ENCODE measurements around the gene SQOR. TPM values are rescaled to one million over a fixed set of nuclear protein-coding genes. Genes with fewer than 3 reads are reported as not detected.
"Not testable (repeated sequence)": the region's sequence is repeated elsewhere in the genome, so short reads cannot be mapped to it uniquely, and the experiment has no call there.

SQOR gene
- total RNA-seq, 1 experiment from 2014 or later: 15.0 TPM

DNA sequence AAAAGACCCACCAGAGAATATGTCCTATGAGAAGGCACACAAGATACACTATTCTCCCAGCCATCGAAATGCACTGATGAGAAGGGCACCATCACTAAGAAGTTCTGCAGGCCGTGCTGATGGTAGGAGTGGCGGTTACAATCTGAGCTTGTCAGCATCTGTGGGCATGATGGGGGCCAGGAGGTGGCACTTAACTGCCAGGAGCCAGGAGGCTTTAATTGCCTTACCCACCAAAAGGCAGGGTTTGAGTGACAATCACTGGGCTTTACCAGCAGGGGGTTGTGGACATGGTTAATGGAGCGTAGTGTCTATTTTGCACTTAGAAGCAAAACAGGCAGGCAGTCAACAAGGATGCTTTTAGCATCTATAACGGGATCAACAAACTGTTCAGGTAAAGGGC lies 16.0 kb upstream of the SQOR start:
- in situ Hi-C loops (cut with HindIII; ENCODE audit: low pct_unique_long_range_greater_than_20kb, low sequenced_read_pairs): no loop called here
- DNase-seq (ENCODE audit: low read depth, low spot score): no peak

- in situ Hi-C loops (cut with HindIII; ENCODE audit: low pct_unique_long_range_greater_than_20kb, low sequenced_read_pairs): no loop called here
- DNase-seq (ENCODE audit: low read depth, low spot score): no peak
Observed at GRCh38 chr15:45628136-45628535, 6.7 kb upstream of the SQOR start.

- no peak for DNase-seq (ENCODE audit: low read depth, low spot score)
- in situ Hi-C loops (cut with HindIII; ENCODE audit: low pct_unique_long_range_greater_than_20kb, low sequenced_read_pairs): no loop called here
Observed at GRCh38 chr15:45630917-45631691, 3.7 kb upstream of the SQOR start.

DNA sequence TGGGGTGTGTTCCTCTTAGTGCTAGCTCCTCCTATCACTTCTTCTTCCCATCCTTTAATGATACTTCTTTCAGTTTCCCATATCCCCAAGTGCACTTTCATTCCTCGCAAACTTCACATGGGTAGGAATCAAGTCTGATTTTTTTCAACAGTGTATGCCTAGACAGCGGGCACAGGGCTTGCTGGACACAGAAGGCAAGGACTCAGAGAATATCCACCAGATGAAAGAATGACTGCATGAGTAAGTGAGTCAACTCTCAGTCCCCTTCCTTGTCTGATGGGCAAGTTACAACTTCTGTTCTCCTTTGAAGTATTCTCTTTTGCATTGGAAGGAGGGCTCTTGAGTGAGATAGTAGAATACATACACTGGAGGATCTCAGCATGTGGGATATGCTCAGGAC lies 3.1 kb upstream of the SQOR start:
- DNase-seq (ENCODE audit: low read depth, low spot score): no peak
- in situ Hi-C loops (cut with HindIII; ENCODE audit: low pct_unique_long_range_greater_than_20kb, low sequenced_read_pairs): no loop called here

DNA sequence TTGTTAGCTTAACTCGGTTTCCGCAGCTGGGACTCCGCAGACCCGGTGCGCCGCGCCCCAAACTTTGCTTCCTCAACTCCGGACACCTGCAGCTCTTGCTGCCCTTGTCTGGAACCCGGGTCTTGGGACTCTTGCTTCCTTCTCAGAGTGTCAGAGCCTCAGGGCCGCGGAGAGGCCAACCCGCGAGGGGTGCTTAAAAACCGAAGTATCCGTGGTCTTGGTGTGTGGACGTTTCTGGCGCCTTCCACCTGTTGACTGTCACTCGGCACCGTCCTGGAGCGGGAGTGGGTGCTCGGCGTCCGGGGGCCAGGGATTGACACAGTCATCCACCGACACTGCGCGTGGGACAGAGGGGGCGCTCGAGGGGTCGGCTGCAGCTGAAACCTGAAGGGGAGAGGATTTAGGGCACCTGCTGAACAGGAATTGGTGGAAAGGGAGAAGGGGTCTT lies 386 bp downstream of the SQOR start:
- no peak for DNase-seq (ENCODE audit: low read depth, low spot score)
- in situ Hi-C loops (cut with HindIII; ENCODE audit: low pct_unique_long_range_greater_than_20kb, low sequenced_read_pairs): no loop called here

GRCh38 chr15:45635763-45636292 lies 999 bp downstream of the SQOR start:
- DNase-seq (ENCODE audit: low read depth, low spot score): no peak
- in situ Hi-C loops (cut with HindIII; ENCODE audit: low pct_unique_long_range_greater_than_20kb, low sequenced_read_pairs): no loop called here

GRCh38 chr15:45637141-45637540 lies 2.3 kb downstream of the SQOR start:
- no peak for DNase-seq (ENCODE audit: low read depth, low spot score)
- in situ Hi-C loops (cut with HindIII; ENCODE audit: low pct_unique_long_range_greater_than_20kb, low sequenced_read_pairs): no loop called here

DNA sequence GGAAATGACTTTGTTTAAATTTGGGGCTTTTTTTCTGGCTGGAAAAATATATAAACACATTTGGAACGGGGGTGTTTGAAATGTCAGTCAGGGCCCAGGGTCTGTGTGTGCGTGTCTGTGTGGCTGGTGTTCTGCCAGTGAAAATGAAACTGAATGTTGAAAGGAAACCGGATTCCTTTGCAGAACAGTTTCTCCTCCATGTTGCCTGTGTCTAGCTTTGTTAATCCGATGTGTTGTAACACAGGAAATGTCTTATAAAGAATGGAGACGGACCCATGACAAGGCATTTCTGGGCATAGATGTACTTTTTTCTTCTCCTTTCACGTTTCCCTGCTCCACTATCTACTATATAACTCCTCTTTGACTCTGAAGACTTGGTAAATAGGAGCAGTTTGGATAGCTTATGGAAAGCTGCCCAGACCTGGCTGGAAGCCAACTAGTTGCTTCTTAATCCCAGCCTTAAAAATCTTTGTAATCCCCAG lies 2.8 kb downstream of the SQOR start:
- in situ Hi-C loops (cut with HindIII; ENCODE audit: low pct_unique_long_range_greater_than_20kb, low sequenced_read_pairs): no loop called here
- peak; percentile 71 for DNase-seq (ENCODE audit: low read depth, low spot score)

- in situ Hi-C loops (cut with HindIII; ENCODE audit: low pct_unique_long_range_greater_than_20kb, low sequenced_read_pairs): no loop called here
- peak; percentile 79 for DNase-seq (ENCODE audit: low read depth, low spot score)
Observed at GRCh38 chr15:45640616-45641015, 5.8 kb downstream of the SQOR start.

GRCh38 chr15:45641374-45641781 lies 6.5 kb downstream of the SQOR start:
- DNase-seq (ENCODE audit: low read depth, low spot score): no peak
- in situ Hi-C loops (cut with HindIII; ENCODE audit: low pct_unique_long_range_greater_than_20kb, low sequenced_read_pairs): no loop called here

DNA sequence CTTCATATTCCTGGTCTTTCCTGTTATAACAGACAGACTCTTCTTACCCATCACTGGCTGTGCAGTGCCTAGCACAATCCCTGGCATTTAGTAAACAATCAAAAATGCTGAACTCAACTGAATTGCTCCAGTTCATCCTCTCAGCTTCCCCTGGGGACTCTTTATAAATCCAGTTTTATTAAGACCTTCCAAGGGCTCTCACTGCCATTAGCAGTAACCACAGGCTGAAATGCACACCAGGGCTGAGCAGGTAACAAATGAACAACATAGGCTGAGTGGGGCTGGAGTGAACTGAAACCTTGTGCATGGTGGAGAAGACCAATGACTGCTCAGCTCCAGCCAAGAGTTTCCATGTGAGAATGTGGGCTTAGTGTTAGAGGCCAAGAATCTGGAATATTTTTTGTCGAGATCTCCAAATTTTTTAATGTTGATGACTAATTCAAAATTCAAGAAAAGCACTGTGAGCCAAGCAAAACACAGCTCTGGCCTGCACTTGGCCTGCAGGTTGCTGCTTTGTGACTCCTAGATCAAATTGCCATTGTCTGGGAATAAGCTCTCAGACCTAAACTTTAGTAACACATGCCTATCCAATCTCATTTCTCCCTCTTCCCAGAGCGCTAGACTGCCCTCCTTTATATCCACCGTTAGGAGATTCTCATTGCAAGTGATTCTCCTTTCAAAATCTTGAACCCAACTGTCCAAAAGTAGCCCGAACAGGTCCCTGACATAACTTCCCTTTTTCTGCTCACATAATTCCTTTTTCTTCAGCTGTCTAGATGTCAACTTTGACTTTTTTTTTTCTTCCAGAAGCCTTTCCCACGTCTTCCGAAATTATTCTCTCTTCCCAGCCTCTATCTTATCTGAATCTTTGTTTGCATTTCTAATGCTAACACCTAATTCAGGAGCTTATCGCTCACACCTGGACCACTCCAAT lies 7.4 kb downstream of the SQOR start:
- in situ Hi-C loops (cut with HindIII; ENCODE audit: low pct_unique_long_range_greater_than_20kb, low sequenced_read_pairs): no loop called here
- DNase-seq (ENCODE audit: low read depth, low spot score): no peak

GRCh38 chr15:45644437-45644836 lies 9.6 kb downstream of the SQOR start:
- no peak for DNase-seq (ENCODE audit: low read depth, low spot score)
- in situ Hi-C loops (cut with HindIII; ENCODE audit: low pct_unique_long_range_greater_than_20kb, low sequenced_read_pairs): no loop called here

DNA sequence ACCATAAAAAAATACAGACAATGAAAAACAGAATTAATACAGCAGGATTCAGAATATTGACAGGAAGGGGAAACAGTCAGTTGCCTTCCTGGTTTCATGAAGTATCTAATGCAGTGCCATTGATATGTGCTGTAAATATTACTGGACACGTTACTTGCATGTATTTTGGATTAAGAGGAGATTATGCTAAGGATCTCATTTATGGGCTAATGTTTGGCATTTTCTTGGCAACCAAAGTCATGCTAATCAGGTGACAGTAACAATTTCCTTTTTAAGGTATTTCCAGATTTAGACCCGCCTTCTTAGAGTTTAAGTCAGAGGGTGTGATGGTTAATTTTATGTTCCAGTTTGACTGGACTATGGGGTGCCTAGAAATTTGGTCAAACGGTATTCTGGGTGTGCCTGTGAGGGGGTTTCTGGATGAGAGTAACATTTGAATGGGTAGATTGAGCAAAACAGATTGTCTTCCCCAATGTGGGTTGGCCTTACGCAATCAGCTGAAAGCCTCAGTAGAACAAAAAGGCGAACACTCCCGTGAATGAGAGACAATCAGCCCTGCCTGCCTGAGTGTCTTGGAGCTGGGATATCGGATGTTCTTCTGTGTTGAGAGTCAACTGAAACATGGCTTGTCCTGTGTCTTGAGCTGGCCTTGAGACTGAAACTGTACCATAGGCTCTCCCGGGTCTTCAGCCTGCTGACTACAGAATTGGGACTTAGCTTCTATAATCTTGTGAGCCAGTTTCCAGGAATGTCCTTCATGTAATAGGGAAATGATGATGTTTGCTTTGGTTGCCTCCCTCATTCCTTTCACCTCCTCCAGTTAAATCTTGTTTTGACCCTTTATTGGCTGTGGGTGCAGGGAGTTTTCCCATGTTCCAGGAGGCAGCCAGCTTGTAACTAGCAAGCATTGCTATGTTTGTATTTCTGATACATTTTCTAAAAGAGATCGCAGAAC lies 10.5 kb downstream of the SQOR start:
- in situ Hi-C loops (cut with HindIII; ENCODE audit: low pct_unique_long_range_greater_than_20kb, low sequenced_read_pairs): no loop called here
- no peak for DNase-seq (ENCODE audit: low read depth, low spot score)

DNA sequence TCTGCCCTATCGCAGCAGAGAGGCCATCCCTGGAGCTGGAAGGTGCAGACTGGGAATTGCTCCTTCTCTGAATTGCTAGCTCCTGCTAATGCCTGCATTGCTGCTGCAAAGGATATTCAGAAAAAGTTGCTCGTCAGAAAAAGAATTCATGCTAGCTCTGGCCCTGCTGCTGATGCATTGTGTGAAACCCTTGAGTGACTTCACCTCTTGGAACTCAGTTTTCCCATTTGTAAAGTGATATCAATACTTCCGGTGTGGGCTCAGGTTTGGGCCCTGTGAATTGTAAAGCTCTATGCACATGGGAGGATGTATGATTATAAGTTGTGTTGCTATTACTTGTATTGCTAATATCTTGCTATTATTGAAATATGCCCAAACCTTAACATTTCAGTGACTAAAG lies 11.4 kb downstream of the SQOR start:
- DNase-seq (ENCODE audit: low read depth, low spot score): no peak

DNA sequence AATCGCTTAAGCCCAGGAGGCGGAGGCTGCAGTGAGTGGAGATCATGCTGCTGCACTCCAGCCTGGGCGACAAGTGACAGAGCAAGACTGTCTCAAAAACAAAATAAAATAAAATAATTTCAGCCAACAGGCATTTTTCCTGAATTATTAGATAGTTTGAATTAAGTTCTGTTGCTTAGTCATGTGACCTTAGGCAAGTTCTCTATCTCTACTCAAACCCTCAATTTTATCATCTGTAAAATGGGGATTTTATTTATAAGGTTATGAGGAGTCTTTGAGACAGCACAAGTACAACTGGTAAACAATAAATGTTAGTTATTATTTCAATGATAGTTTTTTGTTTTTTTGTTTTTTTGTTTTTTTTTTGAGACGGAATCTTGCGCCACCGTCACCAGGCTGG lies 13.0 kb downstream of the SQOR start:
- in situ Hi-C loops (cut with HindIII; ENCODE audit: low pct_unique_long_range_greater_than_20kb, low sequenced_read_pairs): no loop called here
- no peak for DNase-seq (ENCODE audit: low read depth, low spot score)

More for the DNA sequence above, 11.4 kb downstream of the SQOR start:
- in situ Hi-C loops (cut with HindIII; ENCODE audit: low pct_unique_long_range_greater_than_20kb, low sequenced_read_pairs): no loop called here

GRCh38 chr15:45648521-45649200 lies 13.8 kb downstream of the SQOR start:
- DNase-seq (ENCODE audit: low read depth, low spot score): no peak
- in situ Hi-C loops (cut with HindIII; ENCODE audit: low pct_unique_long_range_greater_than_20kb, low sequenced_read_pairs): no loop called here

DNA sequence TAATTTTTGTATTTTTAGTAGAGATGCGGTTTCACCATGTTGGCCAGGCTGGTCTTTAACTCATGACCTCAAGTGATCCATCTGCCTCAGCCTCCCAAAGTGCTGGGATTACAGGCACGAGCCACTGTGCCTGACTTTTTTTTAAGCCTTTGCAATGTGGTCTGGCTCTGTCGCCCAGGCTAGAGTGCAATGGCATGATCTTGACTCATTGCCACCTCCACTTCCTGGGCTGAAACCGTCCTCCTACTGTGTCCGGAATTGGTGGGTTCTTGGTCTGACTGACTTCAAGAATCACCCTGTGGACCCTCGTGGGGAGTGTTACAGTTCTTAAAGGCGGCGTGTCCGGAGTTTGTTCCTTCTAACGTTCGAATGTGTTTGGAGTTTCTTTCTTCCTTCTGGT lies 15.2 kb downstream of the SQOR start:
- DNase-seq (ENCODE audit: low read depth, low spot score); in situ Hi-C loops (cut with HindIII; ENCODE audit: low pct_unique_long_range_greater_than_20kb, low sequenced_read_pairs): not testable (repeated sequence)

All from SK-MEL-5 (cell line).